Measurements from ENCODE around the gene TRIM62.
A peak's percentile ranks its signal among the peaks of the same experiment; 100 is the strongest.
"Not testable (repeated sequence)": the region's sequence is repeated elsewhere in the genome, so short reads cannot be mapped to it uniquely, and the experiment has no call there.

Gene TRIM62

GRCh38 chr1:33158366-33158765, 23.5 kb downstream of the TRIM62 start:
- DNase-seq, result no peak

GRCh38 chr1:33157131-33157530, 24.7 kb downstream of the TRIM62 start:
- DNase-seq, result no peak

- DNase-seq, result no peak
Observed at GRCh38 chr1:33155877-33156538, 25.8 kb downstream of the TRIM62 start.

- DNase-seq, result no peak
Observed at GRCh38 chr1:33153650-33154049, 28.2 kb downstream of the TRIM62 start.

GRCh38 chr1:33152685-33153432, 29.0 kb downstream of the TRIM62 start:
- DNase-seq, result peak; percentile 73

GRCh38 chr1:33151116-33151515, 30.7 kb downstream of the TRIM62 start:
- no peak for DNase-seq

- DNase-seq, result no peak
Observed at GRCh38 chr1:33150522-33150921, 31.3 kb downstream of the TRIM62 start.

- DNase-seq, result no peak
Observed at GRCh38 chr1:33149453-33150190, 32.2 kb downstream of the TRIM62 start.

- no peak for DNase-seq
Observed at GRCh38 chr1:33148615-33149014, 33.2 kb downstream of the TRIM62 start.

- DNase-seq, result peak; percentile 35
Observed at GRCh38 chr1:33147997-33148314, 33.9 kb downstream of the TRIM62 start.

GRCh38 chr1:33147275-33147996, 34.4 kb downstream of the TRIM62 start:
- no peak for DNase-seq

- no peak for DNase-seq
Observed at GRCh38 chr1:33146003-33146402, 35.8 kb downstream of the TRIM62 start.

- peak; percentile 82 for DNase-seq
Observed at GRCh38 chr1:33143698-33144097, 38.1 kb downstream of the TRIM62 start.

- peak; percentile 38 for DNase-seq
Observed at GRCh38 chr1:33143176-33143575, 38.7 kb downstream of the TRIM62 start.

GRCh38 chr1:33142483-33143064, 39.3 kb downstream of the TRIM62 start:
- no peak for DNase-seq

- no peak for DNase-seq
Observed at GRCh38 chr1:33141781-33142180, 40.1 kb downstream of the TRIM62 start.

- DNase-seq, result no peak
Observed at GRCh38 chr1:33141216-33141615, 40.6 kb downstream of the TRIM62 start.

GRCh38 chr1:33140153-33141149, 41.4 kb downstream of the TRIM62 start:
- peak; percentile 30 for DNase-seq

GRCh38 chr1:33137800-33138199, 44.0 kb downstream of the TRIM62 start:
- DNase-seq, result peak; percentile 30

GRCh38 chr1:33136041-33136440, 45.8 kb downstream of the TRIM62 start:
- DNase-seq, result not testable (repeated sequence)

GRCh38 chr1:33133478-33134105, 48.3 kb downstream of the TRIM62 start:
- DNase-seq, result no peak
